GM12878 (cell line): Measurements from ENCODE around the gene LYVE1. TPM values are rescaled to one million over a fixed set of nuclear protein-coding genes. Genes with fewer than 3 reads are reported as not detected.

Experiments used
- ATAC-seq: fragments of 200-7000 bp; cut with Tn5 transposase; 3 replicates; pipeline ENCODE4 v1.9.1; 2020; ENCODE audit warnings: mild to moderate bottlenecking, moderate library complexity
- BruUV-seq: library from RNA; stranded (reverse); fragments of 400-500 nt; replicated peaks from 2 replicates; lab custom pipeline; 2021; lab: Mats Ljungman, UMichigan
- CTCF ChIA-PET: fragments of 300-600 bp; sonication (Branson Sonifier 250); formaldehyde crosslinking; extraction: SDS; loops from one replicate; lab custom pipeline; 2021; ENCODE audit warnings: inconsistent platforms; lab: Yijun Ruan, JAX
- POLR2A ChIA-PET: fragments of 350-600 bp; formaldehyde crosslinking; extraction: SDS; loops from one replicate; lab custom pipeline; 2021; ENCODE audit warnings: inconsistent platforms; lab: Charles Lee
- RAD21 ChIA-PET: fragments of 300-600 bp; sonication (Branson Sonifier 250); formaldehyde crosslinking; loops from one replicate; lab custom pipeline; 2023; ENCODE audit warnings: antibody characterized with exemption; ENCODE audit not compliant: unreplicated experiment; lab: Charles Lee
- SMC1A ChIA-PET: fragments of 300-600 bp; sonication (Branson Sonifier 250); formaldehyde crosslinking; loops from one replicate; lab custom pipeline; 2023; ENCODE audit not compliant: unreplicated experiment, uncharacterized antibody; lab: Charles Lee
- DNase-seq: peaks from one replicate; pipeline ENCODE4 v3.0.0-alpha.2; 2011; ENCODE audit warnings: low read depth, low spot score
- FAIRE-seq: peaks from 3 replicates; lab custom pipeline; 2011; peaks lifted over from hg19 to GRCh38; lab: Jason Lieb, UNC
- H2AFZ ChIP-seq: 2 replicates; pipeline ENCODE4 v1.6.0; 2011; ENCODE audit warnings: low read depth, low read length, control low read depth; ENCODE audit not compliant: control insufficient read depth
- H3K27ac ChIP-seq: 2 replicates; pipeline ENCODE4 v1.5.1; 2011; ENCODE audit warnings: control low read depth; ENCODE audit not compliant: control insufficient read depth, insufficient read depth
- H3K27me3 ChIP-seq, 2 experiments: replicated peaks in 1 of 2; 2 replicates each; pipeline versions ENCODE4 v1.6.0 to v1.6.1; 2011; ENCODE audit warnings: low read length in 1 of 2; ENCODE audit not compliant: control insufficient read depth in 2 of 2, insufficient read depth in 2 of 2
- H3K36me3 ChIP-seq, 2 experiments: 2 replicates each; pipeline ENCODE4 v1.5.1; 2011; ENCODE audit warnings: low read length in 1 of 2; ENCODE audit not compliant: control insufficient read depth in 2 of 2, insufficient read depth in 2 of 2
- H3K4me1 ChIP-seq: 2 replicates; pipeline ENCODE4 v1.6.1; 2011; ENCODE audit warnings: mild to moderate bottlenecking, low read length, moderate library complexity, mixed read lengths; ENCODE audit not compliant: control insufficient read depth, insufficient read depth
- H3K4me2 ChIP-seq: 2 replicates; pipeline ENCODE4 v1.6.0; 2011; ENCODE audit warnings: control low read depth; ENCODE audit not compliant: control insufficient read depth, insufficient read depth
- H3K4me3 ChIP-seq: fragments of 200-600 bp; sonication (generic); 2 replicates; pipeline ENCODE4 v1.5.1; 2016
- H3K79me2 ChIP-seq: 2 replicates; pipeline ENCODE4 v1.6.0; 2011; ENCODE audit warnings: low read length; ENCODE audit not compliant: control insufficient read depth, insufficient read depth
- H3K9ac ChIP-seq: 2 replicates; pipeline ENCODE4 v1.8.0; 2011; ENCODE audit warnings: low read length, control low read depth, mixed read lengths; ENCODE audit not compliant: control insufficient read depth, insufficient read depth
- H3K9me3 ChIP-seq: replicated peaks from 3 replicates; pipeline ENCODE4 v1.5.1; 2011; ENCODE audit warnings: mild to moderate bottlenecking, low read length; ENCODE audit not compliant: control insufficient read depth, insufficient read depth
- H4K20me1 ChIP-seq: 2 replicates; pipeline ENCODE4 v1.6.0; 2011; ENCODE audit not compliant: control insufficient read depth, insufficient read depth
- ASH2L ChIP-seq: fragments of 300-600, 200-600 bp; sonication (generic); IDR thresholded peaks from 2 replicates; pipeline ENCODE4 v1.6.1; 2017; ENCODE audit warnings: low read depth, mild to moderate bottlenecking, borderline replicate concordance
- POLR2A ChIP-seq: IDR thresholded peaks from 2 replicates; pipeline ENCODE4 v1.6.1; 2011; ENCODE audit warnings: low read depth, mild to moderate bottlenecking, low read length
- YBX1 ChIP-seq: fragments of 450-650 bp; IDR thresholded peaks from 2 replicates; pipeline ENCODE4 v1.6.1; 2016; ENCODE audit warnings: antibody characterized with exemption
- WGBS: methylation state at CpG from one replicate; pipeline ENCODE4 v1.1.6; 2016; ENCODE audit warnings: low lambda C conversion rate; ENCODE audit not compliant: insufficient replicate concordance, insufficient coverage; ENCODE audit errors: missing lambda C conversion rate; 5-methylcytosine and 5-hydroxymethylcytosine counted together
- in situ Hi-C: fragments of 300-500 bp; cut with MboI; formaldehyde crosslinking; loops from 9 replicates; pipeline ENCODE4 v1.14.3; 2018; ENCODE audit warnings: mixed read lengths
- intact Hi-C: fragments of 100-400 bp; cut with micrococcal nuclease; formaldehyde crosslinking; loops from one replicate; pipeline ENCODE4 v1.14.2; 2022; ENCODE audit not compliant: unreplicated experiment
- polyA plus RNA-seq, 11 experiments: library from polyadenylated mRNA; depleted of rRNA in 4 of 11; unstranded in 6 of 11; stranded (reverse) in 5 of 11; fragments of >200 nt; fragmentation: Nextera tagmentation in 4 of 11; fragmentation: Illumina TruSeq in 1 of 11; extraction: Ambion mirVana in 4 of 11; extraction: Trizol in 1 of 11; gene quantifications; 1 replicate in 1 of 11; 2 replicates in 10 of 11; pipeline versions ENCODE4 v1.2.1 to v1.2.3, GENCODE V29; 2011 to 2016; ENCODE audit warnings: inconsistent platforms in 2 of 11, missing spikeins in 2 of 11, low read depth in 1 of 11
- total RNA-seq, 4 experiments: library from RNA; depleted of rRNA in 3 of 4; stranded (reverse); fragments of >200 nt in 3 of 4; fragmentation: Illumina TruSeq in 1 of 4; extraction: Trizol in 1 of 4; gene quantifications; 2 replicates each; pipeline versions ENCODE4 v1.2.1 to v1.2.3, GENCODE V29; 2013 to 2021

Gene LYVE1
- total and polyA plus RNA-seq, 10 of the 15 experiments (the other 5 are each of a cell fraction or from before 2014, with no cell fraction given) = 0.15 TPM; not detected in 9

DNA sequence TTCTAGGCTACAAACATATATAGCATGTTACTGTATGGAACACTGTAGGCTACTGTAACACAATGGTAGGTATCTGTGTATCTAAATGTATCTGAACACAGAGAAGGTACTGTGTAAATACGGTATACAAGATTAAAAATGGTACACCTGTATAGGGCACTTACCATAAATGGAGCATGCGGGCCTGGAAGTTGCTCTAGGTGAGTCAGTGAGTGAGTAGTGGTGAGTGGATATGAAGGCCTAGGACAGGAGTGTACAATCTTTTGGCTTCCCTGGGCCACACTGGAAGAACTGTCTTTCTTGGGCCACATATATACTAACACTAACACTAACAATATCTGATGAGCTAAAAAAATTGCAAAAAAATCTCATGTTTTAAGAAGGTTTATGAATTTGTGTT lies 48.8 kb downstream of the LYVE1 start:
- 62% methylated on average over 2 of the region's 2 CpGs for WGBS
- ATAC-seq = no peak
- FAIRE-seq = no peak
- Histone ChIP-seq H3K27ac (no peak overlapping the region), H3K9ac (no peak overlapping the region), H3K36me3 (no peaks in the 10 kb centered on the region), H3K4me1 (no peaks in the 10 kb centered on the region), H3K4me3 (no peak overlapping the region), H3K79me2 (no peaks in the 10 kb centered on the region), H3K27me3 (no peaks in the 10 kb centered on the region), H3K4me2 (no peak overlapping the region), H4K20me1 (no peaks in the 10 kb centered on the region), H3K9me3 (no peaks in the 10 kb centered on the region), H2AFZ (no peak overlapping the region)
- no TSS peak for BruUV-seq
- no peak for TF ChIP-seq POLR2A
- CTCF ChIA-PET = interaction anchor here (1.1 to 2.9 kb wide), 3 partner anchors 21 to 106 kb away, joined by 4 to 15 read pairs (median 9); partner anchors contain the start of gene RNF141
- in situ Hi-C loops = no loop called here
- intact Hi-C loops = no loop called here
- POLR2A ChIA-PET = no interaction called here
- no peak for DNase-seq
- SMC1A ChIA-PET = interaction anchor here (1.1 to 1.9 kb wide), 4 partner anchors 13 to 106 kb away, joined by 3 to 9 read pairs (median 6); no protein-coding TSS in a partner anchor
- RAD21 ChIA-PET = interaction anchor here (1.1 kb wide), 1 partner anchor 217 kb away, joined by 3 read pairs; no protein-coding TSS in a partner anchor

DNA sequence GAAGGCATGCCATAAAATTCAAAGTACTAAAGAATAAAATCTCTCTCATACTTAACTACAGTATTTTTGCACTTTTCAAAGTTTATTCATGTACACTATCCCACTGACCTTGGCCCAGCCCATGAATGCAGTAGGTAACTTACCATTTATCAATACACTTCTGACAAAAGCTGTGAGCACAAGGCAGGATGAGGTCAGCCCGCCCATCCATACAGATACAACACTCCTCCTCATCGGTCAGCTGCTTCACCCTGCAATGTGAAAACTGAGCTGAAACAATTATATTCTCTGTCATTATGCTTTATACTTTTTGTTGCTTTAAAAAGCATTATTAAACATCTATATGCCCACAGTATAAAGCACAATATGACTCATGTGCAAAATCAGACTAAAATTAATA lies 49.6 kb downstream of the LYVE1 start:
- no peaks in the 10 kb centered on the region for H3K79me2 ChIP-seq
- intact Hi-C loops = no loop called here

More for the DNA sequence above, 49.6 kb downstream of the LYVE1 start:
- H3K4me1 ChIP-seq = no peaks in the 10 kb centered on the region
- BruUV-seq = no TSS peak
- in situ Hi-C loops = no loop called here
- no peak overlapping the region for H3K4me3 ChIP-seq
- ChIA-PET SMC1A (interaction anchor here (0.8 to 1.3 kb wide), 3 partner anchors 14 to 137 kb away, joined by 3 to 4 read pairs (median 3); no protein-coding TSS in a partner anchor), RAD21 (no interaction called here), CTCF (interaction anchor here (0.6 to 2.9 kb wide), 4 partner anchors 21 to 135 kb away, joined by 3 to 9 read pairs (median 4); partner anchors contain the start of gene RNF141), POLR2A (no interaction called here)
- ATAC-seq = no peak
- no peaks in the 10 kb centered on the region for H4K20me1 ChIP-seq
- no peak overlapping the region for H3K27ac ChIP-seq
- WGBS = 86% methylated on average over 2 of the region's 2 CpGs
- DNase-seq = no peak
- H3K4me2 ChIP-seq = no peak overlapping the region
- no peaks in the 10 kb centered on the region for H3K9me3 ChIP-seq
- no peak overlapping the region for H2AFZ ChIP-seq
- FAIRE-seq = no peak
- H3K36me3 ChIP-seq = no peaks in the 10 kb centered on the region
- H3K9ac ChIP-seq = no peak overlapping the region
- H3K27me3 ChIP-seq = no peaks in the 10 kb centered on the region
- TF ChIP-seq YBX1 (no peak), ASH2L (no peak)
- TF ChIP-seq, all 136 proteins: peak for 0
